ENCODE data around the gene C2orf76.
A peak's percentile ranks its signal among the peaks of the same experiment; 100 is the strongest.
"Not testable (repeated sequence)": the region's sequence is repeated elsewhere in the genome, so short reads cannot be mapped to it uniquely, and the experiment has no call there.

Gene C2orf76

GRCh38 chr2:119366649-119367471 lies at the start of gene C2orf76, which contains the start of gene DBI:
Gene C2orf76, minus strand, starts transcription at chr2:119366834. Its CDS starts 26,875 bp downstream, at chr2:119339959.
Gene DBI, plus strand, starts transcription at chr2:119366977. Its CDS starts 75 bp downstream, at chr2:119367052.
- peak; percentile 84 for DNase-seq

GRCh38 chr2:119415630-119416029 lies 49.0 kb upstream of the C2orf76 start:
- DNase-seq = no peak

GRCh38 chr2:119414894-119415293 lies 48.3 kb upstream of the C2orf76 start:
- no peak for DNase-seq

- DNase-seq = no peak
Observed at GRCh38 chr2:119409506-119409905, 42.9 kb upstream of the C2orf76 start.

- no peak for DNase-seq
Observed at GRCh38 chr2:119408221-119408619, 41.6 kb upstream of the C2orf76 start.

GRCh38 chr2:119407430-119408220 lies 41.0 kb upstream of the C2orf76 start:
- DNase-seq = peak in 1 of 2 donors; percentile 28

- no peak for DNase-seq
Observed at GRCh38 chr2:119405151-119405550, 38.5 kb upstream of the C2orf76 start.

- not testable (repeated sequence) for DNase-seq
Observed at GRCh38 chr2:119403618-119404017, 37.0 kb upstream of the C2orf76 start.

GRCh38 chr2:119402645-119403560 lies 36.3 kb upstream of the C2orf76 start:
- DNase-seq = no peak

- DNase-seq = no peak
Observed at GRCh38 chr2:119402106-119402505, 35.5 kb upstream of the C2orf76 start.

- no peak for DNase-seq
Observed at GRCh38 chr2:119397196-119397595, 30.6 kb upstream of the C2orf76 start.

GRCh38 chr2:119393971-119394748 lies 27.5 kb upstream of the C2orf76 start:
- no peak for DNase-seq

- DNase-seq = no peak
Observed at GRCh38 chr2:119389615-119390306, 23.1 kb upstream of the C2orf76 start.

GRCh38 chr2:119387381-119388129 lies 20.9 kb upstream of the C2orf76 start:
- DNase-seq = peak in 1 of 2 donors; percentile 65

GRCh38 chr2:119385466-119385865 lies 18.8 kb upstream of the C2orf76 start:
- DNase-seq = no peak

- DNase-seq = no peak
Observed at GRCh38 chr2:119384971-119385370, 18.3 kb upstream of the C2orf76 start.

GRCh38 chr2:119383410-119384140 lies 16.9 kb upstream of the C2orf76 start:
- no peak for DNase-seq

- DNase-seq = no peak
Observed at GRCh38 chr2:119378566-119378965, 11.9 kb upstream of the C2orf76 start.

- no peak for DNase-seq
Observed at GRCh38 chr2:119377993-119378345, 11.3 kb upstream of the C2orf76 start.

All from bone marrow (tissue), 2 donors.